ENCODE measurements around the gene EOLA2.

- no peak for TF ChIP-seq CTCF (optimal IDR thresholded peaks at IDR 0.05 in 1 of 3, IDR thresholded peaks at IDR 0.05 in 1 of 3, conservative IDR thresholded peaks at IDR 0.05 in 1 of 3; ENCODE audit: extremely low read depth in 1 of 3, insufficient read depth in 2 of 3, low read length in 3 of 3)
- no peak for TF ChIP-seq EZH2 (IDR thresholded peaks at IDR 0.05; ENCODE audit: low read length)
These were observed 1.8 kb upstream of the EOLA2 start for GRCh38 chrX:149939905-149940673.

All from keratinocyte (primary cell).